DND-41 (cell line): ENCODE results near the gene RPUSD3.

ENCODE experiments used
- ATAC-seq: fragments of 200-7000 bp; cut with Tn5 transposase; 3 replicates; pipeline ENCODE4 v1.9.1; 2021; ENCODE audit warnings: low read depth; ENCODE audit not compliant: insufficient read depth
- DNase-seq: peaks from one replicate; pipeline ENCODE4 v3.0.0-alpha.2; 2020
- H2AFZ ChIP-seq: 2 replicates; pipeline ENCODE4 v1.6.0; 2012; ENCODE audit warnings: low read depth, low read length
- H3K27ac ChIP-seq: 2 replicates; pipeline ENCODE4 v1.5.1; 2012; ENCODE audit warnings: low read length, inconsistent platforms
- H3K27me3 ChIP-seq: fragments of 200-600 bp; sonication (generic); 2 replicates; pipeline ENCODE4 v1.6.0; 2012; ENCODE audit warnings: low read length, mild to moderate bottlenecking, inconsistent platforms; ENCODE audit not compliant: insufficient read depth, poor library complexity
- H3K36me3 ChIP-seq: 2 replicates; pipeline ENCODE4 v1.5.1; 2012; ENCODE audit warnings: low read length, inconsistent platforms; ENCODE audit not compliant: insufficient read depth
- H3K4me1 ChIP-seq: 2 replicates; pipeline ENCODE4 v1.5.1; 2012; ENCODE audit warnings: mild to moderate bottlenecking, low read length; ENCODE audit not compliant: insufficient read depth
- H3K4me2 ChIP-seq: 2 replicates; pipeline ENCODE4 v1.6.0; 2012; ENCODE audit warnings: mild to moderate bottlenecking, moderate library complexity, low read length, inconsistent platforms; ENCODE audit not compliant: insufficient read depth
- H3K4me3 ChIP-seq, 2 experiments: fragments of 200-600 bp in 1 of 2; shearing (Covaris generic) in 1 of 2; 2 replicates each; pipeline ENCODE4 v1.5.1; 2012 to 2016; ENCODE audit warnings: inconsistent platforms in 2 of 2, low read length in 2 of 2, mild to moderate bottlenecking in 2 of 2, low read depth in 1 of 2, moderate library complexity in 1 of 2
- H3K79me2 ChIP-seq: 2 replicates; pipeline ENCODE4 v1.6.0; 2012; ENCODE audit warnings: low read length, inconsistent platforms; ENCODE audit not compliant: insufficient read depth
- H3K9ac ChIP-seq: 2 replicates; pipeline ENCODE4 v1.6.0; 2012; ENCODE audit warnings: low read depth, mild to moderate bottlenecking, inconsistent platforms, low read length, moderate library complexity
- H3K9me3 ChIP-seq: 2 replicates; pipeline ENCODE4 v1.5.1; 2012; ENCODE audit warnings: low read length, moderate library complexity, mild to moderate bottlenecking, inconsistent platforms; ENCODE audit not compliant: insufficient read depth, severe bottlenecking
- H4K20me1 ChIP-seq: 2 replicates; pipeline ENCODE4 v1.6.0; 2012; ENCODE audit warnings: low read length; ENCODE audit not compliant: insufficient read depth
- CTCF ChIP-seq: IDR thresholded peaks from 2 replicates; pipeline ENCODE4 v1.5.1; 2012; ENCODE audit warnings: borderline replicate concordance, low read length, moderate library complexity, mild to moderate bottlenecking; ENCODE audit not compliant: poor library complexity, severe bottlenecking; ENCODE audit errors: extremely low read depth
- EZH2 ChIP-seq: IDR thresholded peaks from 3 replicates; pipeline ENCODE4 v1.6.1; 2012; ENCODE audit warnings: borderline replicate concordance, low read depth, mild to moderate bottlenecking, moderate library complexity, low read length, inconsistent platforms; ENCODE audit not compliant: severe bottlenecking

Gene RPUSD3

GRCh38 chr3:9818666-9819335 lies 25.0 kb downstream of the RPUSD3 start:
- H3K4me3 ChIP-seq = no peak overlapping the region
- H4K20me1 ChIP-seq = no peaks in the 10 kb centered on the region
- no peaks in the 10 kb centered on the region for H3K9me3 ChIP-seq
- H3K9ac ChIP-seq = no peak overlapping the region
- ATAC-seq = no peak
- no peaks in the 10 kb centered on the region for H3K79me2 ChIP-seq
- H3K4me2 ChIP-seq = no peak overlapping the region
- DNase-seq = no peak
- no peak overlapping the region for H3K27ac ChIP-seq
- H3K27me3 ChIP-seq = no peaks in the 10 kb centered on the region
- H2AFZ ChIP-seq = no peak overlapping the region
- no peak for TF ChIP-seq EZH2
- TF ChIP-seq CTCF = no peak
- peaks cover 44% of the 10 kb centered on the region for H3K36me3 ChIP-seq
- H3K4me1 ChIP-seq = no peaks in the 10 kb centered on the region

GRCh38 chr3:9817436-9817835 lies 26.4 kb downstream of the RPUSD3 start:
- H3K27me3 ChIP-seq = no peaks in the 10 kb centered on the region
- H4K20me1 ChIP-seq = no peaks in the 10 kb centered on the region
- DNase-seq (no peak), ATAC-seq (no peak)
- no peaks in the 10 kb centered on the region for H3K9me3 ChIP-seq
- H3K79me2 ChIP-seq = no peaks in the 10 kb centered on the region
- no peak overlapping the region for H3K27ac ChIP-seq
- no peak overlapping the region for H3K4me3 ChIP-seq
- H2AFZ ChIP-seq = no peak overlapping the region
- no peaks in the 10 kb centered on the region for H3K4me1 ChIP-seq
- H3K9ac ChIP-seq = no peak overlapping the region
- H3K36me3 ChIP-seq = peaks cover 55% of the 10 kb centered on the region
- no peak overlapping the region for H3K4me2 ChIP-seq
- no peak for TF ChIP-seq EZH2
- no peak for TF ChIP-seq CTCF

- H3K4me2 ChIP-seq = no peak overlapping the region
- H4K20me1 ChIP-seq = no peaks in the 10 kb centered on the region
- ATAC-seq = no peak
- H3K4me3 ChIP-seq = no peak overlapping the region
- no peak overlapping the region for H2AFZ ChIP-seq
- no peaks in the 10 kb centered on the region for H3K79me2 ChIP-seq
- H3K9me3 ChIP-seq = no peaks in the 10 kb centered on the region
- H3K27ac ChIP-seq = no peak overlapping the region
- no peak for DNase-seq
- H3K4me1 ChIP-seq = no peaks in the 10 kb centered on the region
- TF ChIP-seq EZH2 (no peak), CTCF (no peak)
- no peak overlapping the region for H3K9ac ChIP-seq
- no peaks in the 10 kb centered on the region for H3K27me3 ChIP-seq
- peaks cover 61% of the 10 kb centered on the region for H3K36me3 ChIP-seq
These were observed 27.8 kb downstream of the RPUSD3 start for GRCh38 chr3:9815986-9816385.
